NK-92 (cell line): Measurements from ENCODE around the gene CMSS1.

ENCODE experiments used
- DNase-seq: peaks from one replicate; lab custom pipeline; 2025; ENCODE audit not compliant: unreplicated experiment; lab: John Stamatoyannopoulos, UW

CMSS1 gene

GRCh38 chr3:99928771-99929744, 111.4 kb downstream of the CMSS1 start:
- no peak for DNase-seq

- DNase-seq = no peak
Observed at GRCh38 chr3:99929745-99930139, 112.1 kb downstream of the CMSS1 start.

- DNase-seq = no peak
Observed at GRCh38 chr3:99931059-99931458, 113.4 kb downstream of the CMSS1 start.

GRCh38 chr3:99933971-99934750, 116.5 kb downstream of the CMSS1 start:
- no peak for DNase-seq

GRCh38 chr3:99934975-99935797, 117.5 kb downstream of the CMSS1 start:
- DNase-seq = no peak

GRCh38 chr3:99938270-99938911, 120.7 kb downstream of the CMSS1 start:
- DNase-seq = no peak

GRCh38 chr3:99939876-99940275, 122.2 kb downstream of the CMSS1 start:
- no peak for DNase-seq

GRCh38 chr3:99940350-99940749, 122.7 kb downstream of the CMSS1 start:
- DNase-seq = no peak

GRCh38 chr3:99941211-99941610, 123.5 kb downstream of the CMSS1 start:
- no peak for DNase-seq

GRCh38 chr3:99943931-99944761, 126.5 kb downstream of the CMSS1 start:
- no peak for DNase-seq

GRCh38 chr3:99945328-99945995, 127.8 kb downstream of the CMSS1 start:
- DNase-seq = no peak

- no peak for DNase-seq
Observed at GRCh38 chr3:99947356-99947755, 129.7 kb downstream of the CMSS1 start.

- DNase-seq = no peak
Observed at GRCh38 chr3:99948467-99949089, 130.9 kb downstream of the CMSS1 start.

GRCh38 chr3:99949956-99950670, 132.5 kb downstream of the CMSS1 start:
- DNase-seq = no peak

GRCh38 chr3:99950921-99951320, 133.3 kb downstream of the CMSS1 start:
- no peak for DNase-seq

- DNase-seq = no peak
Observed at GRCh38 chr3:99951701-99952100, 134.0 kb downstream of the CMSS1 start.

- no peak for DNase-seq
Observed at GRCh38 chr3:99952306-99952705, 134.6 kb downstream of the CMSS1 start.

- DNase-seq = no peak
Observed at GRCh38 chr3:99953596-99953995, 135.9 kb downstream of the CMSS1 start.
